ENCODE measurements around the gene NAA38. TPM values are rescaled to one million over a fixed set of nuclear protein-coding genes. Genes with fewer than 3 reads are reported as not detected.

Gene NAA38
- total RNA-seq, 4 donors from 2014 or later = 57.4 to 133 (median 96.6) TPM

GRCh38 chr17:7854851-7855659 is 2.3 kb downstream of the NAA38 start, which contains the start of gene TMEM88:
TMEM88 (plus strand) TSS chr17:7855066; CDS start chr17:7855075, 9 bp downstream.
- no peak for TF ChIP-seq POLR2A (IDR thresholded peaks at IDR 0.05)
- TF ChIP-seq CTCF (IDR thresholded peaks at IDR 0.05 in 4 of 5, conservative IDR thresholded peaks at IDR 0.05 in 1 of 5) = no peak
- Histone ChIP-seq H3K27ac (peak within 1 kb of the TSS; percentile 91 to 99 (median 96)), H3K4me1 (peaks cover 29 to 37% of the 10 kb centered on the region in 2 donors), H3K27me3 (no peaks in the 10 kb centered on the region), H3K36me3 (peaks cover 0 to 23% of the 10 kb centered on the region in 2 donors), H3K9me3 (no peaks in the 10 kb centered on the region), H3K4me3 (peak within 1 kb of the TSS; percentile 65 to 87 (median 80))
- ATAC-seq (no peak), DNase-seq (peak in 1 of 2 donors; percentile 17)
- in situ Hi-C loops (cut with MboI; ENCODE audit: low sequenced_read_pairs in 4 of 4) (loop anchor here in 2 of 4 donors (25.0 kb wide), 1 partner anchor 132 kb away; no protein-coding TSS in a partner anchor), intact Hi-C loops (cut with DNase I; ENCODE audit: low total_unique reads) (loop anchor here (5.0 to 10.0 kb wide), 3 partner anchors 62 to 110 kb away; partner anchors contain the start of genes CNTROB, RNF227 and TRAPPC1)

GRCh38 chr17:7854078-7854777 is 3.1 kb downstream of the NAA38 start:
- Histone ChIP-seq H3K27ac (peak overlapping the region; percentile 91 to 99 (median 96)), H3K4me1 (peaks cover 29 to 36% of the 10 kb centered on the region in 2 donors), H3K27me3 (no peaks in the 10 kb centered on the region), H3K4me3 (peak overlapping the region in 3 of 4 donors; percentile 65 to 86 (median 73)), H3K9me3 (no peaks in the 10 kb centered on the region), H3K36me3 (peaks cover 0 to 32% of the 10 kb centered on the region in 2 donors)
- DNase-seq = peak in 1 of 2 donors; percentile 13
- in situ Hi-C loops (cut with MboI; ENCODE audit: low sequenced_read_pairs in 4 of 4) (loop anchor here in 2 of 4 donors (25.0 kb wide), 1 partner anchor 133 kb away; no protein-coding TSS in a partner anchor), intact Hi-C loops (cut with DNase I; ENCODE audit: low total_unique reads) (loop anchor here (10.0 kb wide), 1 partner anchor 109 kb away; no protein-coding TSS in a partner anchor)
- ATAC-seq = no peak
- TF ChIP-seq CTCF (IDR thresholded peaks at IDR 0.05 in 4 of 5, conservative IDR thresholded peaks at IDR 0.05 in 1 of 5) = no peak
- TF ChIP-seq POLR2A (IDR thresholded peaks at IDR 0.05) = no peak

- TF ChIP-seq POLR2A (IDR thresholded peaks at IDR 0.05) (no peak), CTCF (IDR thresholded peaks at IDR 0.05 in 4 of 5, conservative IDR thresholded peaks at IDR 0.05 in 1 of 5) (no peak)
- H3K27me3 ChIP-seq = no peaks in the 10 kb centered on the region
- peak overlapping the region; percentile 91 to 99 (median 96) for H3K27ac ChIP-seq
- in situ Hi-C loops (cut with MboI; ENCODE audit: low sequenced_read_pairs in 4 of 4) (loop anchor here in 2 of 4 donors (25.0 kb wide), 1 partner anchor 134 kb away; no protein-coding TSS in a partner anchor), intact Hi-C loops (cut with DNase I; ENCODE audit: low total_unique reads) (loop anchor here (10.0 kb wide), 1 partner anchor 109 kb away; no protein-coding TSS in a partner anchor)
- peaks cover 0 to 37% of the 10 kb centered on the region in 2 donors for H3K36me3 ChIP-seq
- ATAC-seq = no peak
- DNase-seq = no peak
- peak overlapping the region in 2 of 4 donors; percentile 9 to 86 for H3K4me3 ChIP-seq
- H3K4me1 ChIP-seq = peaks cover 24 to 30% of the 10 kb centered on the region in 2 donors
- no peaks in the 10 kb centered on the region for H3K9me3 ChIP-seq
Observed at GRCh38 chr17:7853691-7854038, 3.7 kb downstream of the NAA38 start.

- in situ Hi-C loops (cut with MboI; ENCODE audit: low sequenced_read_pairs in 4 of 4) (loop anchor here in 2 of 4 donors (25.0 kb wide), 1 partner anchor 134 kb away; no protein-coding TSS in a partner anchor), intact Hi-C loops (cut with DNase I; ENCODE audit: low total_unique reads) (loop anchor here (10.0 kb wide), 1 partner anchor 108 kb away; no protein-coding TSS in a partner anchor)
- Histone ChIP-seq H3K27ac (peak overlapping the region; percentile 91 to 99 (median 96)), H3K9me3 (no peaks in the 10 kb centered on the region), H3K4me3 (peak overlapping the region in 2 of 4 donors; percentile 9 to 86), H3K36me3 (peaks cover 0 to 43% of the 10 kb centered on the region in 2 donors), H3K27me3 (no peaks in the 10 kb centered on the region), H3K4me1 (peaks cover 19 to 25% of the 10 kb centered on the region in 2 donors)
- ATAC-seq = no peak
- peak in 1 of 2 donors; percentile 13 for DNase-seq
- TF ChIP-seq CTCF (IDR thresholded peaks at IDR 0.05 in 4 of 5, conservative IDR thresholded peaks at IDR 0.05 in 1 of 5) (no peak), POLR2A (IDR thresholded peaks at IDR 0.05) (no peak)
Observed at GRCh38 chr17:7852919-7853690, 4.3 kb downstream of the NAA38 start.

Data from gastrocnemius medialis (tissue), 4 donors.